SHP77 (cell line): Measurements from ENCODE around the gene CYTIP.
"Not testable (repeated sequence)": the region's sequence is repeated elsewhere in the genome, so short reads cannot be mapped to it uniquely, and the experiment has no call there.

ENCODE experiments used
- DNase-seq, 2 experiments: peaks; one replicate each; lab custom pipeline; 2025; lab: John Stamatoyannopoulos, UW

Gene CYTIP

GRCh38 chr2:157424374-157424773, 19.5 kb downstream of the CYTIP start:
- DNase-seq = no peak

GRCh38 chr2:157421964-157422363, 21.9 kb downstream of the CYTIP start:
- no peak for DNase-seq

GRCh38 chr2:157421331-157421944, 22.5 kb downstream of the CYTIP start:
- DNase-seq = no peak

- DNase-seq = no peak
Measured at GRCh38 chr2:157420771-157421323, 23.0 kb downstream of the CYTIP start.

DNA sequence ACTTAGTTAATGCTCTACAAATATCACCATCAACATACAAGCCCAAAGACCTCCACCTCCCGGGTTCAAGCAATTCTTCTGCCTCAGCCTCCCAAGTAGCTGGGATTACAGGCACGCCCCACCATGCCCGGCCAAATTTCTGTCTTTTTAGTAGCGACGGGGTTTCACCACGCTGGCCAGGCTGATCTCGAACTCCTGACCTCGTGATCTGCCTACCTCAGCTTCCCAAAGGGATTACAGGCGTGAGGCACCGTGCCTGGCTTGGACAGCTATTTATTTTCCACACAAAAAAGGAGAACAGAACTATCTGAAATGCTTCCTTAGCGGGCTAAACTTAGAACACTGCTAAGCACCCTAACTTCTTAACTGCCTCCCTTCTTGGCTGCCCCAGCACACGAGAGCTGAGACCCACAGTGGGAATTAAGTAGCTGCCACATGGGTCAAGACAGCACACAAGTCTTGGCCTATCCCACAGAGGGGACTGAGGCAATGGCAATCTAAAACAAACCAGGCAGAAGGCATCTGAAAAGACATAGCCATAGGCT, 24.8 kb downstream of the CYTIP start:
- DNase-seq = no peak

DNA sequence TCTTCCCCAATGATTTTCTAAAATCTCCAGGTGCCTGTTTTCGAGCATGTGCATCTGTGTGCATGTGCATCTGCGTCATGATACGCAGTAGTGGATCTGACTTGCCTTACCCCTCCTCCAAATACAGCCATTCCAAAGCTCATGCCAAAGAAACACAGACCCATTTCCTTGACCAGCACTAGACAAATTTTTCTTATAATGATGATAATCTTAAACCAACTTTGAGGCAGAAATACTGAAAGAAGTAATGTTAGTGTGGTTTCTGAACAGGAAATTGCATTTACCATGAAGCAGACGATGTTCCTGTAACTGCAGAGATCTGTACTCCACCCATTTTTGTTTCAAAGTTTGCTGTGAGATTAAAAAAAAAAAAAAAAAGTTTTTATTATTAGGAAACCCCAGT, 25.6 kb downstream of the CYTIP start:
- no peak for DNase-seq

DNA sequence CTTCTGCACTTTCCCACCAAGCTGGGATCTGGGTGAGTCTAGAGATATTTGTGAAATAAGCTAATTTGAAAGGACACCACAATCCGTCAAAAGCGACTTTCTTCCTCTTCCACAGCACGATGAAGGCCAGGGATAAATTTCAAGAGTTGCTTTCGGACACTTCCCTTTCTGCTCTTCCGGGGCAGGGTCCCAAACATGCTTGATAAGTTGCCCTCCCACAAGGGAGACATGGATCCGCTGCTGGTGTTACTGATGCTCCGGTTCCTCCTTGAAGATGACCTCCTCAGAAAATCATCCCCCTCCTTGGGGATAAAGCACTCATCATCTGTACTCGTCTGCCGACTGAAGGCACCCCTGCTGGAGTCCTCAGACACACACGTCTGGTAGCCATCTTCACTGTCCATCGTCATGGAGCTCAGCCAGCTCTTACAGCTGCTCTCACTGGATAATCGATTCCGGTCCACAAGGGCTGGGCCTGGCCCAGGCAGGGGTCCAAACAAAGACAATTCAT, 28.2 kb downstream of the CYTIP start:
- DNase-seq = no peak

- DNase-seq = no peak
Measured at GRCh38 chr2:157414050-157414449, 29.8 kb downstream of the CYTIP start.

GRCh38 chr2:157413326-157414035, 30.4 kb downstream of the CYTIP start:
- no peak for DNase-seq

DNA sequence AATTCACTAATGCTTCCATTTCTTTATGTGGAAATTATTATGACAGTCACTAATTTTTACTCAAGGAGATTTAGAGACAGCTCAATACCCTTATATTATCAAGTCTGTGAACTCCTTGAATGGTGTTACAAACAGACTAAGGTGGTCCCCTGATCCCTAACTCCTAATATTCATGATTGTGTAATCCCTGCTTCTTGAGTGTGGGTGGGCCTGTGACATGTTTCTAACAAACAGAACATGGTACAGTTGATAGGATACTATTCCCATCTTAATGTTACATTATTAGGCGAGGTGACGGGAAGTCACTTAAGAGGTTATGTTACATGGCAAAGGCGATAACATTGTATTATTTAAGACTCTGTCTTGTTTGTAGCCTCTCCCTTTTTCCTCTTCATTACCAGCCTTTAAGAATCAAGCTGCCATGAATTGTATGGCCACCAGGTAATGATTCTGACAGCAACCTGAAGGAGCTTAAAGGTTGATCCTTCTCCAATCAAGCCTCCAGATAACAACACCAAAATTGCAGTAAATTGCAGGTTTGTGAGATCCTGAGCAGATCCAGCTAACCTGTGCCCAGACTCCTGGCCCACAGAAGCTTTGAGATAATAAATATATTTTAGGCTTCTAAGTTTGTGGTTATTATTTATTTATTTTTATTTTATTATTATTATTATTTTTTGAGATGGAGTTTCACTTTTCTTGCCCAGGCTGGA, 32.1 kb downstream of the CYTIP start:
- no peak for DNase-seq

DNA sequence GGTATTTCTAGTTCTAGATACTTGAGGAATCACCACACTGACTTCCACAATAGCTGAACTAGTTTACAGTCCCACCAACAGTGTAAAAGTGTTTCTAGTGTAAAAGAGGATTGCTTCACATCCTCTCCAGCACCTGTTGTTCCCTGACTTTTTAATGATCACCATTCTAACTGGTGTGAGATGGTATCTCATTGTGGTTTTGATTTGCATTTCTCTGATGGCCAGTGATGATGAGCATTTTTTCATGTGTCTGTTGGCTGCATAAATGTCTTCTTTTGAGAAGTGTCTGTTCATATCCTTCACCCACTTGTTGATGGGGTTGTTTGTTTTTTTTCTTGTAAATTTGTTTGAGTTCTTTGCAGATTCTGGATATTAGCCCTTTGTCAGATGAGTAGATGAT, 38.5 kb downstream of the CYTIP start:
- DNase-seq = not testable (repeated sequence)

DNA sequence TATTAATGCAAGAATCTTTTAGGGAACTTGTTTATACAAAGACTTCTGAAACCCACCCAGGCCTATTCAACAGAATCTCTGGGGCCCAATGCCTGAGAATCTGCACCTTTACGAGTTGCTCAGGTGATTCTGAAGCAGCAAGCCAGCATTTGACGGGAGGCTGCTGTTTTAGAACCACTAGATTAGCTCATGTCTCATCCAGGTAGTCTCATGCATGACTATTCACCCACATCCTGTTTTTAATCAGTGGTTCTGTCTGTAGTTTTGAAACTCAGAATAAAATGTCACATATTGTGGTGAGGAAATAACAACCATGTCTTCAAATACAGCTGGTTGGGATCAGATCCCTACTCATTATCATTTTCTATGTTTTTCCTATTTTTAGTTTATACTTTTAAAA, 39.5 kb downstream of the CYTIP start:
- no peak for DNase-seq

GRCh38 chr2:157402801-157403485, 40.9 kb downstream of the CYTIP start:
- DNase-seq = peak; percentile 1 to 3

GRCh38 chr2:157395811-157396210, 48.1 kb downstream of the CYTIP start:
- no peak for DNase-seq

GRCh38 chr2:157394928-157395327, 49.0 kb downstream of the CYTIP start:
- DNase-seq = no peak

- no peak for DNase-seq
Measured at GRCh38 chr2:157393348-157393747, 50.5 kb downstream of the CYTIP start.

DNA sequence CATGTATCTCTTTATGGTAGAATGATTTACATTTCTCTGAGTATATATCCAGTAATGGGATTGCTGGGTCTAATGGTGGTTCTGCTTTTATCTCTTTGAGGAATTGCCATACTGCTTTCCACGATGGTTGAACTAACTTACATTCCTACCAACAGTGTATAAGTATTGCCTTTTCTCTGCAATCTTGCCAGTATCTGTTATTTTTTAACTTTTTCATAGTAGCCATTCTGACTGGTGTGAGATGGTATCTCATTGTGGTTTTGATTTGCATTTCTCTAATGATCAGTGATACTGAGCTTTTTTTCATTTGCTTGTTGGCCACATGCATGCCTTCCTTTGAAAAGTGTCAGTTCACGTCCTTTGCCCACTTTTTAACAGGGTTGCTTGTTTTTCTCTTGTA, 55.1 kb downstream of the CYTIP start:
- DNase-seq = no peak

GRCh38 chr2:157386747-157387146, 57.1 kb downstream of the CYTIP start:
- DNase-seq = no peak

DNA sequence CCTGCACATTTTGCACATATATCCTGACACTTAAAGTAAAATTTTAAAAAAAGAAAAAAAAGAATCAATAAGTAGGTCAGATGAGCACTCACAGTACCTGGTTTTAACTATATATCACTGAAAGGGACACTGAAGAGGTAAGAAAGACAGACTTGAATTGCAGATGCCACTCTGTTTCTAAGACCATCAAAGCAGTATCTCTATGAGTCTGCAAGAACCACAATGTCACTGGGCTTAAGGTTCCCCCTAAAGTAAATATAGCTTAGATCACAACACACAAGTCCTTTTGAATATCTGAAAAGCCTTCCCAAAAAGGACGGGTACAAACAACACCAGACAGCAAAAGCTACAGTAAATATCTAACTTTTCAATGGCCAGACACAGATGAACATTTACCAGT, 57.6 kb downstream of the CYTIP start:
- no peak for DNase-seq

DNA sequence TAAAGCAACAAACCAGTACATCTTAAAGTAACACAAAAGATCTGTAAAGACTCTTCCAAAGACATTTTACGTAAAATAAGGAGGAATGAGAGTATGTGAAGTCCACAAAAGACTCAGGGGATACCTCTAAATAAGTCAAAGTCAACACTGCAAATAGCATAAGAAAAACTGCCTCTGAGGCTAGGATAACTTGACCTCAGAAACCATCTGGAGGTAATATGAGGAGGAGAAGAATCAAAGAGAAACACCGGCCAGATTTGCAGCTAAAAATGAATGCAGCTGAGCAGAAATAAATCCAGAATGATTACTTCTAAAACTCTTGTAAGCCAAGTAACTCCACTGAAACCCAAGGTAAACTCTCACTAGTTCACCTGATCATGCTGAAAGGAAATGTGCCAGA, 66.0 kb downstream of the CYTIP start:
- DNase-seq = no peak

DNA sequence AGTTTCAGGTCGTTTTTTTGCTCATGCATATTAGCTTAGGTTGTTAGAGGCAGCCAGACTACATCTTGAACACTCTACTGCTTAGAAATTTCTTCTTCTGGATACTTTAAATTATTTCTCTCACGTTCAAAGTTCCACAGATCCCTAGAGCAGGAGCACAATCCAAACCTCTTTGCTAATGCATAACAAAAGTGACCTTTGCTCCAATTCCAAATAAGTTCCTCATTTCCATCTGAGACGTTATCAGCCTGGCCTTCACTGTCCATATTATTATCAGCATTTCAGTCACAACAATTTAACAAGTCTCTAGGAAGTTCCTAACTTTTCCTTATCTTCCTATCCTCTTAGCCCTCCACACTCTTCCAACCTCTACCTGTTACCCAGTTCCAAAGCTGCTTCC, 67.8 kb downstream of the CYTIP start:
- no peak for DNase-seq

DNA sequence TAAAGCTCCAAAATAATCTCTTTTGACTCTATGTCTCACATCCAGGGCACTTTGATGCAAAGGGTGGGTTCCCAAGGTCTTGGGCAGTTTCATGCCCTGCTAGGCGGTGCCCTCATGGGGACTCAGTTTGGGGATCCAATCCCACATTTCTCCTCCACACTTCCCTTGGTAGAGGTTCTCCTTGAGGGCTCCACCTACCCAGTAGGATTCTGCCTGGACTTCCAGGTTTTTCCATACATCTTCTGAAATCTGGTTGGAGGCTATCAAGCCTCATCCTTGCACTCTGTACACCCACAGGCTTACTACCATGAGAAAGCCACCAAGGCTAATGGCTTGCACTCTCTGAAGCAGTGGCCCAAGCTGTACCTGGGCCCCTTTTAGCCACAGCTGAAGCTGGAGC, 68.5 kb downstream of the CYTIP start:
- no peak for DNase-seq
